ENCODE measurements around the gene DPYD.

DPYD gene

GRCh38 chr1:97314685-97315084, 606.1 kb downstream of the DPYD start:
- ChIA-PET POLR2A (ENCODE audit: low non-redundant PET) (no interaction called here), CTCF (no interaction called here)
- TF ChIP-seq CTCF (conservative IDR thresholded peaks at IDR 0.05; ENCODE audit: low read depth) = no peak
- no peak for DNase-seq (ENCODE audit: low spot score)
- no peak overlapping the region for H3K27ac ChIP-seq

GRCh38 chr1:97308131-97308530, 612.7 kb downstream of the DPYD start:
- no peak for TF ChIP-seq CTCF (conservative IDR thresholded peaks at IDR 0.05; ENCODE audit: low read depth)
- POLR2A ChIA-PET (ENCODE audit: low non-redundant PET) = no interaction called here
- no peak for DNase-seq (ENCODE audit: low spot score)
- H3K27ac ChIP-seq = no peak overlapping the region
- CTCF ChIA-PET = no interaction called here

GRCh38 chr1:97307568-97307967, 613.3 kb downstream of the DPYD start:
- ChIA-PET CTCF (no interaction called here), POLR2A (ENCODE audit: low non-redundant PET) (no interaction called here)
- TF ChIP-seq CTCF (conservative IDR thresholded peaks at IDR 0.05; ENCODE audit: low read depth) = no peak

GRCh38 chr1:97307151-97307550, 613.7 kb downstream of the DPYD start:
- H3K27ac ChIP-seq = no peak overlapping the region
- TF ChIP-seq CTCF (conservative IDR thresholded peaks at IDR 0.05; ENCODE audit: low read depth) = no peak
- POLR2A ChIA-PET (ENCODE audit: low non-redundant PET) = no interaction called here
- no peak for DNase-seq (ENCODE audit: low spot score)
- CTCF ChIA-PET = no interaction called here

More at GRCh38 chr1:97307568-97307967, 613.3 kb downstream of the DPYD start:
- no peak for DNase-seq (ENCODE audit: low spot score)
- no peak overlapping the region for H3K27ac ChIP-seq

GRCh38 chr1:97306504-97306903, 614.3 kb downstream of the DPYD start:
- POLR2A ChIA-PET (ENCODE audit: low non-redundant PET) = no interaction called here

GRCh38 chr1:97304366-97304765, 616.5 kb downstream of the DPYD start:
- H3K27ac ChIP-seq = no peak overlapping the region
- no peak for DNase-seq (ENCODE audit: low spot score)
- TF ChIP-seq CTCF (conservative IDR thresholded peaks at IDR 0.05; ENCODE audit: low read depth) = no peak
- POLR2A ChIA-PET (ENCODE audit: low non-redundant PET) = no interaction called here
- CTCF ChIA-PET = no interaction called here

More at GRCh38 chr1:97306504-97306903, 614.3 kb downstream of the DPYD start:
- CTCF ChIA-PET = interaction anchor here (0.7 kb wide), 1 partner anchor 1874 kb away, joined by 4 read pairs; no protein-coding TSS in a partner anchor
- DNase-seq (ENCODE audit: low spot score) = no peak
- no peak for TF ChIP-seq CTCF (conservative IDR thresholded peaks at IDR 0.05; ENCODE audit: low read depth)
- no peak overlapping the region for H3K27ac ChIP-seq

GRCh38 chr1:97298966-97299365, 621.9 kb downstream of the DPYD start:
- H3K27ac ChIP-seq = no peak overlapping the region
- no peak for DNase-seq (ENCODE audit: low spot score)
- CTCF ChIA-PET = no interaction called here
- POLR2A ChIA-PET (ENCODE audit: low non-redundant PET) = no interaction called here
- no peak for TF ChIP-seq CTCF (conservative IDR thresholded peaks at IDR 0.05; ENCODE audit: low read depth)
